Measurements from ENCODE around the gene CASZ1. TPM values are rescaled to one million over a fixed set of nuclear protein-coding genes. Genes with fewer than 3 reads are reported as not detected.

The CASZ1 gene
- total RNA-seq = 7.7 and 7.8 TPM in 2 replicates

GRCh38 chr1:10796029-10796944 is at the start of gene CASZ1:
Gene CASZ1 (minus strand): TSS chr1:10796646. CDS start chr1:10693889, 102,757 bp downstream.
- intact Hi-C loops (cut with micrococcal nuclease) = no loop called here

GRCh38 chr1:10843697-10844096 is 47.3 kb upstream of the CASZ1 start:
- intact Hi-C loops (cut with micrococcal nuclease) = no loop called here

- intact Hi-C loops (cut with micrococcal nuclease) = no loop called here
Observed at GRCh38 chr1:10841118-10841517, 44.7 kb upstream of the CASZ1 start.

GRCh38 chr1:10839188-10839770 is 42.8 kb upstream of the CASZ1 start:
- intact Hi-C loops (cut with micrococcal nuclease) = no loop called here

- intact Hi-C loops (cut with micrococcal nuclease) = no loop called here
Observed at GRCh38 chr1:10838541-10838940, 42.1 kb upstream of the CASZ1 start.

- intact Hi-C loops (cut with micrococcal nuclease) = no loop called here
Observed at GRCh38 chr1:10836726-10837125, 40.3 kb upstream of the CASZ1 start.

GRCh38 chr1:10835822-10836421 is 39.5 kb upstream of the CASZ1 start:
- intact Hi-C loops (cut with micrococcal nuclease) = no loop called here

- intact Hi-C loops (cut with micrococcal nuclease) = no loop called here
Observed at GRCh38 chr1:10835421-10835820, 39.0 kb upstream of the CASZ1 start.

GRCh38 chr1:10834770-10835412 is 38.4 kb upstream of the CASZ1 start:
- intact Hi-C loops (cut with micrococcal nuclease) = no loop called here

GRCh38 chr1:10833630-10834557 is 37.4 kb upstream of the CASZ1 start:
- intact Hi-C loops (cut with micrococcal nuclease) = no loop called here

GRCh38 chr1:10832703-10833102 is 36.3 kb upstream of the CASZ1 start:
- intact Hi-C loops (cut with micrococcal nuclease) = no loop called here

- intact Hi-C loops (cut with micrococcal nuclease) = no loop called here
Observed at GRCh38 chr1:10830961-10831668, 34.7 kb upstream of the CASZ1 start.

- intact Hi-C loops (cut with micrococcal nuclease) = no loop called here
Observed at GRCh38 chr1:10829965-10830515, 33.6 kb upstream of the CASZ1 start.

GRCh38 chr1:10829067-10829818 is 32.8 kb upstream of the CASZ1 start:
- intact Hi-C loops (cut with micrococcal nuclease) = no loop called here

- intact Hi-C loops (cut with micrococcal nuclease) = no loop called here
Observed at GRCh38 chr1:10827377-10828333, 31.2 kb upstream of the CASZ1 start.

- intact Hi-C loops (cut with micrococcal nuclease) = no loop called here
Observed at GRCh38 chr1:10825592-10825991, 29.1 kb upstream of the CASZ1 start.

GRCh38 chr1:10824821-10825540 is 28.5 kb upstream of the CASZ1 start:
- intact Hi-C loops (cut with micrococcal nuclease) = no loop called here
